WTC11 (cell line): ENCODE data around the gene CPNE5. TPM values are rescaled to one million over a fixed set of nuclear protein-coding genes. Genes with fewer than 3 reads are reported as not detected.

ENCODE experiments used
- ATAC-seq: fragments of 200-7000 bp; cut with Tn5 transposase; 2 replicates; pipeline ENCODE4 v1.10.0; 2021; ENCODE audit warnings: mild to moderate bottlenecking, moderate library complexity
- CTCF ChIA-PET: fragments of 300-600 bp; sonication (Branson Sonifier 250); formaldehyde crosslinking; loops from one replicate; lab custom pipeline; 2021; ENCODE audit warnings: antibody characterized with exemption; lab: Charles Lee
- POLR2A ChIA-PET: fragments of 350-600 bp; sonication (Branson Sonifier 250); formaldehyde crosslinking; loops from one replicate; lab custom pipeline; 2021; ENCODE audit warnings: antibody characterized with exemption; lab: Charles Lee
- DNase-seq: peaks from one replicate; pipeline ENCODE4 v3.0.0; 2021; ENCODE audit warnings: low spot score
- H3K27ac Mint-ChIP-seq: 2 replicates; pipeline ENCODE4 v1.8.0; 2021; ENCODE audit warnings: mixed read lengths
- H3K27me3 Mint-ChIP-seq: 2 replicates; pipeline ENCODE4 v1.8.0; 2021; ENCODE audit warnings: low read depth, mild to moderate bottlenecking, moderate library complexity, mixed read lengths
- H3K36me3 Mint-ChIP-seq: 2 replicates; pipeline ENCODE4 v1.8.0; 2021; ENCODE audit warnings: mixed read lengths
- H3K4me1 Mint-ChIP-seq: 2 replicates; pipeline ENCODE4 v1.8.0; 2022; ENCODE audit warnings: mixed read lengths
- H3K4me3 Mint-ChIP-seq: 2 replicates; pipeline ENCODE4 v1.8.0; 2021; ENCODE audit warnings: mild to moderate bottlenecking, moderate library complexity, mixed read lengths
- H3K9me3 Mint-ChIP-seq: 2 replicates; pipeline ENCODE4 v1.8.0; 2021; ENCODE audit warnings: mixed read lengths
- NR3C1 ChIP-seq: sonication (generic); formaldehyde crosslinking; conservative IDR thresholded peaks from 2 replicates; pipeline ENCODE4 v1.8.1; 2023; ENCODE audit warnings: low read depth, mild to moderate bottlenecking, missing genetic modification reagents
- OVOL2 ChIP-seq: fragments of 250-450 bp; sonication (Bioruptor Pico); IDR thresholded peaks from 2 replicates; pipeline ENCODE4 v1.9.0; 2021; ENCODE audit warnings: mild to moderate bottlenecking, borderline replicate concordance
- RORB ChIP-seq: fragments of 250-450 bp; sonication (Bioruptor Pico); IDR thresholded peaks from 2 replicates; pipeline ENCODE4 v1.9.0; 2021; ENCODE audit warnings: mild to moderate bottlenecking
- SMAD4 ChIP-seq: sonication (generic); formaldehyde crosslinking; IDR thresholded peaks from 2 replicates; pipeline ENCODE4 v1.8.0; 2022; ENCODE audit warnings: mild to moderate bottlenecking, missing genetic modification reagents
- TCF7 ChIP-seq: sonication (generic); formaldehyde crosslinking; IDR thresholded peaks from 2 replicates; pipeline ENCODE4 v1.8.0; 2022; ENCODE audit warnings: mild to moderate bottlenecking, low read depth, missing genetic modification reagents, moderate library complexity
- USF1 ChIP-seq: sonication (generic); formaldehyde crosslinking; IDR thresholded peaks from 2 replicates; pipeline ENCODE4 v1.8.0; 2022; ENCODE audit warnings: mild to moderate bottlenecking, missing genetic modification reagents
- USF2 ChIP-seq: sonication (generic); formaldehyde crosslinking; IDR thresholded peaks from 2 replicates; pipeline ENCODE4 v1.8.1; 2023; ENCODE audit warnings: mild to moderate bottlenecking, missing genetic modification reagents, moderate library complexity
- ZNF416 ChIP-seq: fragments of 250-450 bp; sonication (Bioruptor Pico); IDR thresholded peaks from 2 replicates; pipeline ENCODE4 v1.9.0; 2021; ENCODE audit warnings: mild to moderate bottlenecking, inconsistent platforms
- total RNA-seq: library from RNA; stranded (reverse); gene quantifications from 3 replicates; pipeline ENCODE4 v1.2.3, GENCODE V29; 2021
- TF ChIP-seq, protein P1 (sequence below): fragments of 200-600 bp; IDR thresholded peaks from 2 replicates; pipeline ENCODE4 v1.8.0; 2022; ENCODE audit warnings: antibody characterized with exemption
- TF ChIP-seq, protein P2 (sequence below): sonication (generic); formaldehyde crosslinking; conservative IDR thresholded peaks from 2 replicates; pipeline ENCODE4 v1.8.1; 2023; ENCODE audit warnings: mild to moderate bottlenecking, low read depth, missing genetic modification reagents, moderate library complexity

CPNE5 gene
- total RNA-seq, 1 experiment from 2014 or later, result 0.44 TPM

- no peak for TF ChIP-seq USF2 (CRISPR knock-in tag)
- TF ChIP-seq SMAD4 (CRISPR knock-in tag), result no peak
- no peak for TF ChIP-seq TCF7 (CRISPR knock-in tag)
- TF ChIP-seq, protein P1, sequence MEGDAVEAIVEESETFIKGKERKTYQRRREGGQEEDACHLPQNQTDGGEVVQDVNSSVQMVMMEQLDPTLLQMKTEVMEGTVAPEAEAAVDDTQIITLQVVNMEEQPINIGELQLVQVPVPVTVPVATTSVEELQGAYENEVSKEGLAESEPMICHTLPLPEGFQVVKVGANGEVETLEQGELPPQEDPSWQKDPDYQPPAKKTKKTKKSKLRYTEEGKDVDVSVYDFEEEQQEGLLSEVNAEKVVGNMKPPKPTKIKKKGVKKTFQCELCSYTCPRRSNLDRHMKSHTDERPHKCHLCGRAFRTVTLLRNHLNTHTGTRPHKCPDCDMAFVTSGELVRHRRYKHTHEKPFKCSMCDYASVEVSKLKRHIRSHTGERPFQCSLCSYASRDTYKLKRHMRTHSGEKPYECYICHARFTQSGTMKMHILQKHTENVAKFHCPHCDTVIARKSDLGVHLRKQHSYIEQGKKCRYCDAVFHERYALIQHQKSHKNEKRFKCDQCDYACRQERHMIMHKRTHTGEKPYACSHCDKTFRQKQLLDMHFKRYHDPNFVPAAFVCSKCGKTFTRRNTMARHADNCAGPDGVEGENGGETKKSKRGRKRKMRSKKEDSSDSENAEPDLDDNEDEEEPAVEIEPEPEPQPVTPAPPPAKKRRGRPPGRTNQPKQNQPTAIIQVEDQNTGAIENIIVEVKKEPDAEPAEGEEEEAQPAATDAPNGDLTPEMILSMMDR, result 0 out of 2 replicates have a peak, but pooled peaks have one; percentile 11
- TF ChIP-seq NR3C1, result no peak
- TF ChIP-seq, protein P2, sequence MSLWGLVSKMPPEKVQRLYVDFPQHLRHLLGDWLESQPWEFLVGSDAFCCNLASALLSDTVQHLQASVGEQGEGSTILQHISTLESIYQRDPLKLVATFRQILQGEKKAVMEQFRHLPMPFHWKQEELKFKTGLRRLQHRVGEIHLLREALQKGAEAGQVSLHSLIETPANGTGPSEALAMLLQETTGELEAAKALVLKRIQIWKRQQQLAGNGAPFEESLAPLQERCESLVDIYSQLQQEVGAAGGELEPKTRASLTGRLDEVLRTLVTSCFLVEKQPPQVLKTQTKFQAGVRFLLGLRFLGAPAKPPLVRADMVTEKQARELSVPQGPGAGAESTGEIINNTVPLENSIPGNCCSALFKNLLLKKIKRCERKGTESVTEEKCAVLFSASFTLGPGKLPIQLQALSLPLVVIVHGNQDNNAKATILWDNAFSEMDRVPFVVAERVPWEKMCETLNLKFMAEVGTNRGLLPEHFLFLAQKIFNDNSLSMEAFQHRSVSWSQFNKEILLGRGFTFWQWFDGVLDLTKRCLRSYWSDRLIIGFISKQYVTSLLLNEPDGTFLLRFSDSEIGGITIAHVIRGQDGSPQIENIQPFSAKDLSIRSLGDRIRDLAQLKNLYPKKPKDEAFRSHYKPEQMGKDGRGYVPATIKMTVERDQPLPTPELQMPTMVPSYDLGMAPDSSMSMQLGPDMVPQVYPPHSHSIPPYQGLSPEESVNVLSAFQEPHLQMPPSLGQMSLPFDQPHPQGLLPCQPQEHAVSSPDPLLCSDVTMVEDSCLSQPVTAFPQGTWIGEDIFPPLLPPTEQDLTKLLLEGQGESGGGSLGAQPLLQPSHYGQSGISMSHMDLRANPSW (CRISPR knock-in tag), result no peak
- ChIA-PET POLR2A (interaction anchor here (1.0 kb wide), 1 partner anchor 15 kb away, joined by 3 read pairs; no protein-coding TSS in a partner anchor), CTCF (interaction anchor here (1.0 to 1.6 kb wide), 2 partner anchors 104 kb away, joined by 3 to 7 read pairs; no protein-coding TSS in a partner anchor)
- ATAC-seq (no peak), DNase-seq (no peak)
- Mint-ChIP-seq H3K9me3 (no peaks in the 10 kb centered on the region), H3K4me3 (no peak overlapping the region), H3K27me3 (no peaks in the 10 kb centered on the region), H3K27ac (no peak overlapping the region), H3K36me3 (no peaks in the 10 kb centered on the region), H3K4me1 (no peaks in the 10 kb centered on the region)
Measured at GRCh38 chr6:36719126-36719525, 120.1 kb downstream of the CPNE5 start.

DNA sequence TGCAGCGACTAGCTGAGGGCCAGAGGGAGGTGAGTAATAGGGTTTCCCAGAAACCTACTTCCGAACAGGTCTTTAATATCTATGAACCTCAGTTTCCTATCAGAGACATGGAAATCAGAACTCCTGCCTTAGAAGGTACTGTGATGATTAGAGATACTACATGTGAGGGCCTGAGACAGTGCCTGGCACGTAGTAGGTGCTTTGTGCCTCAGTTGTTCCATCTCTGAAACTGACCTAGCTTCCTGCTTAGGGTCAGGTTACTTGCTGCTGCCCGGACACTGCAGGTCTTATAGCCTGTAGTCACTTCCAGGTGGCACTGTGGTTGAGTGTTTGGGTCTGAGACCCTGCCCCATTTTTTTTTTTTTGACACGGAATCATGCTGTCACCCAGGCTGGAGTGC is 120.7 kb downstream of the CPNE5 start:
- no peak for DNase-seq
- Mint-ChIP-seq H3K36me3 (no peaks in the 10 kb centered on the region), H3K4me3 (no peak overlapping the region), H3K27me3 (no peaks in the 10 kb centered on the region), H3K27ac (no peak overlapping the region), H3K9me3 (no peaks in the 10 kb centered on the region), H3K4me1 (no peaks in the 10 kb centered on the region)
- no peak for ATAC-seq
- TF ChIP-seq, protein P1, result no peak
- TF ChIP-seq ZNF416 (no peak), RORB (CRISPR knock-in tag) (no peak)
- CTCF ChIA-PET, result interaction anchor here (0.6 to 1.5 kb wide), 3 partner anchors 41 to 104 kb away, joined by 3 to 5 read pairs (median 4); no protein-coding TSS in a partner anchor
- POLR2A ChIA-PET, result interaction anchor here (0.7 kb wide), 2 partner anchors 46 to 1929 kb away, joined by 3 read pairs; no protein-coding TSS in a partner anchor

GRCh38 chr6:36717871-36718540 is 121.2 kb downstream of the CPNE5 start:
- no peak for ATAC-seq
- Mint-ChIP-seq H3K36me3 (no peaks in the 10 kb centered on the region), H3K27me3 (no peaks in the 10 kb centered on the region), H3K9me3 (no peaks in the 10 kb centered on the region), H3K4me3 (no peak overlapping the region), H3K27ac (no peak overlapping the region), H3K4me1 (no peaks in the 10 kb centered on the region)
- POLR2A ChIA-PET, result interaction anchor here (0.7 kb wide), 2 partner anchors 46 to 1930 kb away, joined by 3 read pairs; no protein-coding TSS in a partner anchor
- TF ChIP-seq USF1 (no peak), OVOL2 (no peak)
- CTCF ChIA-PET, result interaction anchor here (0.5 to 1.5 kb wide), 4 partner anchors 41 to 116 kb away, joined by 3 to 7 read pairs (median 4); no protein-coding TSS in a partner anchor
- no peak for DNase-seq
